Neural cell (in vitro differentiated cells): ENCODE results near the gene EMILIN1. TPM values are rescaled to one million over a fixed set of nuclear protein-coding genes. Genes with fewer than 3 reads are reported as not detected.

ENCODE experiments used
- H2AFZ ChIP-seq: fragments of 200-600, 300-800 bp; sonication (generic), shearing (Covaris generic); 2 replicates; pipeline ENCODE4 v1.6.0; 2014; ENCODE audit warnings: low read depth, mild to moderate bottlenecking, antibody characterized with exemption, low read length, moderate library complexity
- H3F3A ChIP-seq: fragments of 200-600 bp; shearing (Covaris generic); 2 replicates; pipeline ENCODE4 v1.6.1; 2016; ENCODE audit warnings: mild to moderate bottlenecking, moderate library complexity, mixed read lengths, antibody characterized with exemption, low read length; ENCODE audit not compliant: insufficient read depth, poor library complexity, severe bottlenecking
- H3K27ac ChIP-seq: fragments of 200-600, 300-800 bp; sonication (generic), shearing (Covaris generic); 2 replicates; pipeline ENCODE4 v1.5.1; 2014; ENCODE audit warnings: mild to moderate bottlenecking, low read length, moderate library complexity
- H3K27me3 ChIP-seq: fragments of 300-800, 200-600 bp; sonication (generic), shearing (Covaris generic); 2 replicates; pipeline ENCODE4 v1.6.0; 2014; ENCODE audit warnings: mild to moderate bottlenecking, low read depth, low read length, moderate library complexity; ENCODE audit not compliant: insufficient read depth
- H3K36me3 ChIP-seq: fragments of 300-800, 200-600 bp; sonication (generic), shearing (Covaris generic); 2 replicates; pipeline ENCODE4 v1.5.1; 2014; ENCODE audit warnings: mild to moderate bottlenecking, antibody characterized with exemption, low read length, moderate library complexity; ENCODE audit not compliant: insufficient read depth
- H3K4me2 ChIP-seq: fragments of 300-800, 200-600 bp; sonication (generic), shearing (Covaris generic); 2 replicates; pipeline ENCODE4 v1.6.0; 2014; ENCODE audit warnings: mild to moderate bottlenecking, low read length
- H3K4me3 ChIP-seq: fragments of 300-800, 200-600 bp; sonication (generic), shearing (Covaris generic); 2 replicates; pipeline ENCODE4 v1.5.1; 2014; ENCODE audit warnings: mild to moderate bottlenecking, low read length, moderate library complexity
- H3K79me2 ChIP-seq: fragments of 200-600 bp; shearing (Covaris generic); replicated peaks from 2 replicates; pipeline ENCODE4 v1.6.0; 2014; ENCODE audit warnings: mild to moderate bottlenecking, low read length, moderate library complexity; ENCODE audit not compliant: insufficient read depth
- H3K9ac ChIP-seq: fragments of 300-800, 200-600 bp; sonication (generic), shearing (Covaris generic); 2 replicates; pipeline ENCODE4 v1.6.1; 2016; ENCODE audit warnings: mild to moderate bottlenecking, low read length, mixed read lengths
- H3K9me2 ChIP-seq: fragments of 200-600 bp; shearing (Covaris generic); 2 replicates; pipeline ENCODE4 v1.6.1; 2016; ENCODE audit warnings: mild to moderate bottlenecking, low read length, mixed read lengths; ENCODE audit not compliant: insufficient read depth
- H3K9me3 ChIP-seq: fragments of 200-600, 300-800 bp; sonication (generic), shearing (Covaris generic); 2 replicates; pipeline ENCODE4 v1.6.1; 2016; ENCODE audit warnings: mild to moderate bottlenecking, mixed run types, low read length, moderate library complexity, mixed read lengths
- H4K20me1 ChIP-seq: fragments of 200-600 bp; shearing (Covaris generic); 2 replicates; pipeline ENCODE4 v1.6.1; 2016; ENCODE audit warnings: mild to moderate bottlenecking, mixed run types; ENCODE audit not compliant: insufficient read depth
- EP300 ChIP-seq: fragments of 450-650 bp; conservative IDR thresholded peaks from 2 replicates; pipeline ENCODE4 v1.6.1; 2014; ENCODE audit warnings: antibody characterized with exemption, mild to moderate bottlenecking, moderate library complexity; ENCODE audit not compliant: poor library complexity, severe bottlenecking
- EZH2 ChIP-seq: fragments of 200-600, 300-800 bp; shearing (Covaris generic), sonication (generic); IDR thresholded peaks from 2 replicates; pipeline ENCODE4 v1.6.1; 2014; ENCODE audit warnings: antibody characterized with exemption, low read length, borderline replicate concordance, mild to moderate bottlenecking; ENCODE audit not compliant: insufficient read depth, poor library complexity, severe bottlenecking
- MXI1 ChIP-seq: fragments of 450-650 bp; conservative IDR thresholded peaks from 2 replicates; pipeline ENCODE4 v1.6.1; 2014; ENCODE audit warnings: antibody characterized with exemption, mild to moderate bottlenecking; ENCODE audit not compliant: poor library complexity, severe bottlenecking
- POLR2AphosphoS5 ChIP-seq: IDR thresholded peaks from 2 replicates; pipeline ENCODE4 v1.6.1; 2012
- RAD21 ChIP-seq: fragments of 450-650 bp; conservative IDR thresholded peaks from 2 replicates; pipeline ENCODE4 v1.6.1; 2014; ENCODE audit warnings: antibody characterized with exemption, mild to moderate bottlenecking, moderate library complexity
- SMC3 ChIP-seq: fragments of 450-650 bp; conservative IDR thresholded peaks from 2 replicates; pipeline ENCODE4 v1.6.1; 2014; ENCODE audit warnings: antibody characterized with exemption, mild to moderate bottlenecking, moderate library complexity; ENCODE audit not compliant: poor library complexity
- polyA plus RNA-seq: library from polyadenylated mRNA; depleted of rRNA; stranded (reverse); fragments of >200 nt; gene quantifications from 2 replicates; pipeline ENCODE4 v1.2.3, GENCODE V29; 2014
- TF ChIP-seq, protein P1 (sequence below): fragments of 450-650 bp; IDR thresholded peaks from 2 replicates; pipeline ENCODE4 v1.5.1; 2014; ENCODE audit warnings: antibody characterized with exemption, mild to moderate bottlenecking, moderate library complexity; ENCODE audit not compliant: poor library complexity, severe bottlenecking

Gene EMILIN1
- polyA plus RNA-seq, 1 donor from 2014 or later = 1.3 TPM

- Histone ChIP-seq H3K9ac (no peak overlapping the region), H2AFZ (no peak overlapping the region)
These were observed 35.3 kb upstream of the EMILIN1 start for GRCh38 chr2:27042985-27043634.

DNA sequence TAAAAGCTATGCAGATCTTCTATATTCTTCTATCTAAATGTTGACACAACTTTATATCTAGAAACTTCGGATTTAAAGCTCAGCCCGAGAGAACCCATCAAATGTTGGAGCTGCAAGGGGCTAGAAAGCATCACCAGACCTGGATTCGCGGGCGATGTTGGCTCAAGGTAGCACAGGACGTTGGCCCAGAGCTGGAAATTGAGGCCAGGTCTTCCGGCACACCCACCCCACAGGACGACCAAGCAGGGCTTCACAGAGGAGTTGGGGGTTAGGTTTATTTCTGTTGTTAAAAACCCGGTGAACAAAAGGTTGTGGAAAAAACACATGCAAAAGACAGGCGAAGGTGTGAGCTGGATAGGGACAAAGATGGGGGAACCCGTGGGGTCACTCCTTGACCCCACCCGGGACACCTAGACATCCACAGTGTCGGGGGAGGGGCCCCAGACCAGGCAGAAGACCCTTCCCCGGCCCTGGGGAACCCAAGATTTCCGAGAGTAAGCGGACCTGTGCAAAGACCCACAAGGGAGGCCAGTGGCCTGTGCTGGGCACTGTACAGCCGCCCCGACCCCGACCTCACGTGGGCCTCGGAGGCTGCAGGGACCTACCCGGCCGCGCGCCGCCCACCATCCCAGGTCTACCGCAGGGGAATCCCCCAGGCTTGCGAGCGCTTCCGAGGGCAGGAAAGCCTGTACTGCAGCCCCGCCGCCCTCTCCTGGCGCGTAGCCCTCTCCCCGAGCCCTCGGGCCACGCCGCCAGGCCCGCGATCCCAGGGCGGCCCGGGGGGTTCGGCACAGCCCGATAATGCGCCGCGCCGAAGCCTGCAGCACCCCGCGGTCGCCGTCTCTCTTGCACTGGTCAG is 28.8 kb upstream of the EMILIN1 start:
- peaks cover 7% of the 10 kb centered on the region for H3K79me2 ChIP-seq
- peak overlapping the region; percentile 89 for H3K4me3 ChIP-seq
- no peak for TF ChIP-seq POLR2AphosphoS5
- TF ChIP-seq EZH2 = no peak
- TF ChIP-seq EP300 = no peak
- peak; percentile 64 for TF ChIP-seq MXI1
- H3F3A ChIP-seq = peaks cover 6% of the 10 kb centered on the region
- H3K9ac ChIP-seq = peak overlapping the region; percentile 92
- peak overlapping the region; percentile 75 for H2AFZ ChIP-seq
- H4K20me1 ChIP-seq = no peaks in the 10 kb centered on the region
- no peaks in the 10 kb centered on the region for H3K9me2 ChIP-seq
- no peaks in the 10 kb centered on the region for H3K27me3 ChIP-seq
- H3K36me3 ChIP-seq = no peaks in the 10 kb centered on the region
- H3K9me3 ChIP-seq = no peaks in the 10 kb centered on the region
- H3K27ac ChIP-seq = peak overlapping the region; percentile 90
- H3K4me2 ChIP-seq = peak overlapping the region; percentile 43

More at GRCh38 chr2:27042985-27043634, 35.3 kb upstream of the EMILIN1 start:
- Histone ChIP-seq H3K27me3 (no peaks in the 10 kb centered on the region), H3K9me3 (no peaks in the 10 kb centered on the region), H3K9me2 (no peaks in the 10 kb centered on the region), H3K4me3 (no peak overlapping the region), H3K4me2 (no peak overlapping the region), H3K36me3 (no peaks in the 10 kb centered on the region), H4K20me1 (no peaks in the 10 kb centered on the region), H3F3A (peaks cover under 1% of the 10 kb centered on the region), H3K27ac (no peak overlapping the region), H3K79me2 (no peaks in the 10 kb centered on the region)
- no peak for TF ChIP-seq SMC3
- no peak for TF ChIP-seq RAD21
- TF ChIP-seq EZH2 = no peak
- TF ChIP-seq EP300 = no peak
- no peak for TF ChIP-seq POLR2AphosphoS5

- Histone ChIP-seq H2AFZ (peak overlapping the region; percentile 75), H3K4me2 (peak overlapping the region; percentile 44)
- TF ChIP-seq RAD21 (peak; percentile 8), POLR2AphosphoS5 (peak; percentile 48), SMC3 (peak; percentile 59), EP300 (no peak)
- TF ChIP-seq, protein P1, sequence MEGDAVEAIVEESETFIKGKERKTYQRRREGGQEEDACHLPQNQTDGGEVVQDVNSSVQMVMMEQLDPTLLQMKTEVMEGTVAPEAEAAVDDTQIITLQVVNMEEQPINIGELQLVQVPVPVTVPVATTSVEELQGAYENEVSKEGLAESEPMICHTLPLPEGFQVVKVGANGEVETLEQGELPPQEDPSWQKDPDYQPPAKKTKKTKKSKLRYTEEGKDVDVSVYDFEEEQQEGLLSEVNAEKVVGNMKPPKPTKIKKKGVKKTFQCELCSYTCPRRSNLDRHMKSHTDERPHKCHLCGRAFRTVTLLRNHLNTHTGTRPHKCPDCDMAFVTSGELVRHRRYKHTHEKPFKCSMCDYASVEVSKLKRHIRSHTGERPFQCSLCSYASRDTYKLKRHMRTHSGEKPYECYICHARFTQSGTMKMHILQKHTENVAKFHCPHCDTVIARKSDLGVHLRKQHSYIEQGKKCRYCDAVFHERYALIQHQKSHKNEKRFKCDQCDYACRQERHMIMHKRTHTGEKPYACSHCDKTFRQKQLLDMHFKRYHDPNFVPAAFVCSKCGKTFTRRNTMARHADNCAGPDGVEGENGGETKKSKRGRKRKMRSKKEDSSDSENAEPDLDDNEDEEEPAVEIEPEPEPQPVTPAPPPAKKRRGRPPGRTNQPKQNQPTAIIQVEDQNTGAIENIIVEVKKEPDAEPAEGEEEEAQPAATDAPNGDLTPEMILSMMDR = peak; percentile 67
These were observed 28.0 kb upstream of the EMILIN1 start for GRCh38 chr2:27050281-27050995.

More at GRCh38 chr2:27050281-27050995, 28.0 kb upstream of the EMILIN1 start:
- Histone ChIP-seq H3K27ac (peak overlapping the region; percentile 90), H3K9me3 (no peaks in the 10 kb centered on the region), H3K27me3 (no peaks in the 10 kb centered on the region), H3K4me3 (peak overlapping the region; percentile 89), H3F3A (peaks cover 6% of the 10 kb centered on the region), H3K9me2 (no peaks in the 10 kb centered on the region), H4K20me1 (no peaks in the 10 kb centered on the region), H3K36me3 (no peaks in the 10 kb centered on the region), H3K79me2 (peaks cover 7% of the 10 kb centered on the region), H3K9ac (peak overlapping the region; percentile 92)
